Sigmoid colon (tissue), 4 donors: ENCODE data around the gene GMNN.

Experiments
- EP300 ChIP-seq, 4 donors: sonication (generic); formaldehyde crosslinking; IDR thresholded peaks; one replicate each; pipeline ENCODE4 v1.6.1; 2017; ENCODE audit warnings: antibody characterized with exemption in 4 of 4
- POLR2A ChIP-seq, 2 donors: fragments of 450-650 bp; IDR thresholded peaks; one replicate each; pipeline ENCODE4 v1.6.1; 2016; ENCODE audit warnings: antibody characterized with exemption in 2 of 2, mild to moderate bottlenecking in 2 of 2, moderate library complexity in 2 of 2
- POLR2AphosphoS5 ChIP-seq, 4 donors: sonication (generic); formaldehyde crosslinking; IDR thresholded peaks; one replicate each; pipeline ENCODE4 v1.6.1; 2017; ENCODE audit warnings: antibody characterized with exemption in 4 of 4
- TF ChIP-seq, protein P1 (sequence below), 4 experiments: fragments of 450-650 bp in 3 of 4; fragments of 200-600 bp in 1 of 4; IDR thresholded peaks; one replicate each; pipeline ENCODE4 v1.5.1; 2016 to 2019; ENCODE audit warnings: antibody characterized with exemption in 4 of 4, mild to moderate bottlenecking in 3 of 4, moderate library complexity in 2 of 4

DNA sequence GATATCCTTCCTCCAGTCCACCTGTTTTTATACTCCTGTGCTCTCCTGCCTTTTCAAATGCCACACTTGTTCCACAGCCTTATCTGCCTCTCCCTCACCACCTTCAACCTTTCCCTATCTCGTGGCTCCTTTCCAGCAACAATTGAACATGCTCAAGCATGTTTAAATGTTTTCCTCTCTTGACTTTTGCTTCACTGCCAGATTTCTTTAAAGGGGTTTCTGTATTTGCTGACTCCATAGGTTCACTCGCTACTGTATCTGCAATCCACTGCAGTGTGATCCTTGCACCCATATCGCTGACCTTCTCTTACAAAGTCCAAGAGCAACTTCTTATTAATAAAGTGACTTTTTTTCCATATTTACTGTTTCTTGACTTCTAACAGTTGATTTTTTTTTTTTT, 11.2 kb upstream of the GMNN start:
- TF ChIP-seq, protein P1, sequence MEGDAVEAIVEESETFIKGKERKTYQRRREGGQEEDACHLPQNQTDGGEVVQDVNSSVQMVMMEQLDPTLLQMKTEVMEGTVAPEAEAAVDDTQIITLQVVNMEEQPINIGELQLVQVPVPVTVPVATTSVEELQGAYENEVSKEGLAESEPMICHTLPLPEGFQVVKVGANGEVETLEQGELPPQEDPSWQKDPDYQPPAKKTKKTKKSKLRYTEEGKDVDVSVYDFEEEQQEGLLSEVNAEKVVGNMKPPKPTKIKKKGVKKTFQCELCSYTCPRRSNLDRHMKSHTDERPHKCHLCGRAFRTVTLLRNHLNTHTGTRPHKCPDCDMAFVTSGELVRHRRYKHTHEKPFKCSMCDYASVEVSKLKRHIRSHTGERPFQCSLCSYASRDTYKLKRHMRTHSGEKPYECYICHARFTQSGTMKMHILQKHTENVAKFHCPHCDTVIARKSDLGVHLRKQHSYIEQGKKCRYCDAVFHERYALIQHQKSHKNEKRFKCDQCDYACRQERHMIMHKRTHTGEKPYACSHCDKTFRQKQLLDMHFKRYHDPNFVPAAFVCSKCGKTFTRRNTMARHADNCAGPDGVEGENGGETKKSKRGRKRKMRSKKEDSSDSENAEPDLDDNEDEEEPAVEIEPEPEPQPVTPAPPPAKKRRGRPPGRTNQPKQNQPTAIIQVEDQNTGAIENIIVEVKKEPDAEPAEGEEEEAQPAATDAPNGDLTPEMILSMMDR (IDR thresholded peaks at IDR 0.05), result no peak
- TF ChIP-seq EP300 (IDR thresholded peaks at IDR 0.05), result no peak
- TF ChIP-seq POLR2A (IDR thresholded peaks at IDR 0.05), result no peak
- no peak for TF ChIP-seq POLR2AphosphoS5 (IDR thresholded peaks at IDR 0.05)
